CD4-positive, alpha-beta T cell treated with Interferon gamma for 1 hour (primary cell): ENCODE results near the gene ARHGAP28.
"Not testable (repeated sequence)": the region's sequence is repeated elsewhere in the genome, so short reads cannot be mapped to it uniquely, and the experiment has no call there.

Source experiments
- DNase-seq: peaks from one replicate; pipeline ENCODE4 v3.0.0-alpha.2; 2020

The ARHGAP28 gene

GRCh38 chr18:6938403-6938802 is 208.9 kb downstream of the ARHGAP28 start:
- not testable (repeated sequence) for DNase-seq

DNA sequence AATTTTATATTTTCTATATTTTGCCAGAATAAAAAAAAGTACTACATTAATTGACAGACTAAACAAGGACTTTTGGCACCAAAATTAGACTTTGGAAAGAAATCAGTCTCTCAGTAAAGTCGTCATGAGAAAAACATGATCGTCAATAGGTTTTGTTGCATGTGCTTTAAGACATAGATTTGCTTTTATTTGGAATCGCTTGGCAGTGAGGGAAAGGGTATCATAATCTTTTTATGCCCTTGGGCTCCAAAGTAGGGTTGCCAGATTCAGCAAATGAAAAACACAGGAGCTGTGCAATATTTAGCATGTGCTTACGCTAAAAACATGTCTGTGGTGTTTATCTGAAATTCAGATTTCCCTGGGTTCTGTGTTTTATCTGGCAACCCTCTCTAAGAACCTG is 210.5 kb downstream of the ARHGAP28 start:
- no peak for DNase-seq

- DNase-seq, result no peak
Observed at GRCh38 chr18:6940451-6940850, 210.9 kb downstream of the ARHGAP28 start.

DNA sequence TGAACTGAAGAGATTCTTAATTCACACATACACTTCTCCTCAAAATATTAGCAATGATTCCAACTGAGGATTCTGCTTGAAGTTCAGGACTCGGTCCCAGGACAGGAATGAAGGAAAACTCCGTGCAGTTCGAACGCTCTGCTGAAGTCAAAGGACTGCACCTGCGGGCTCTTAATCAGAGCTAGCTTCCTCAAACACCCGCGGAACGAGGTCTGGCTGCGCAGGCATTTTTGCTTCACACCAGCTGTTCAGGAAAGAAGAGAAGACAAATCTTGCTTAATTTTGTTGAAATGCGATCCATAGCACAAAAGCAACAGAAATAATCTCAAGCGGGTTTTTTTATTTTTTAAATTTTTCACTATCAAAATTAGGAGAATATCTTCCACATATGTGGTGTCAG is 212.5 kb downstream of the ARHGAP28 start:
- no peak for DNase-seq

DNA sequence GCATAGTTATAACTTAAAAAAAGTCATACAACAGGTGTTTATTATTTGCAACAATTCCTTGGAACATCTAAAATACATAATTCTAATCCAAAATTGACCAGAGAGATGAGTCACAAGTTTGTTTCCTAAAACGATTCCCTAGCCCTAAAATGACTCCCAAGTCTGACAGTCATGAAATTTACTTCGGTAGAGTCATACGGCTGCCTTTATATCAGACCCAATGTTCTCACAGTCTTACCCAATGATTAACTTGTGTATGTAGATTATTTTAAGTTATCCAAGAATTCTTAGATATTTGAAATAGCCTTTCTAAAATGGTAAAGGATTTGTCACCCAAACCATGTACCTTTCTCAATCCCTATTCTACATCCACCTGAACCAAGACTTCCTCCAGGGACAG is 213.2 kb downstream of the ARHGAP28 start:
- no peak for DNase-seq

- DNase-seq, result no peak
Observed at GRCh38 chr18:6943143-6943542, 213.6 kb downstream of the ARHGAP28 start.

DNA sequence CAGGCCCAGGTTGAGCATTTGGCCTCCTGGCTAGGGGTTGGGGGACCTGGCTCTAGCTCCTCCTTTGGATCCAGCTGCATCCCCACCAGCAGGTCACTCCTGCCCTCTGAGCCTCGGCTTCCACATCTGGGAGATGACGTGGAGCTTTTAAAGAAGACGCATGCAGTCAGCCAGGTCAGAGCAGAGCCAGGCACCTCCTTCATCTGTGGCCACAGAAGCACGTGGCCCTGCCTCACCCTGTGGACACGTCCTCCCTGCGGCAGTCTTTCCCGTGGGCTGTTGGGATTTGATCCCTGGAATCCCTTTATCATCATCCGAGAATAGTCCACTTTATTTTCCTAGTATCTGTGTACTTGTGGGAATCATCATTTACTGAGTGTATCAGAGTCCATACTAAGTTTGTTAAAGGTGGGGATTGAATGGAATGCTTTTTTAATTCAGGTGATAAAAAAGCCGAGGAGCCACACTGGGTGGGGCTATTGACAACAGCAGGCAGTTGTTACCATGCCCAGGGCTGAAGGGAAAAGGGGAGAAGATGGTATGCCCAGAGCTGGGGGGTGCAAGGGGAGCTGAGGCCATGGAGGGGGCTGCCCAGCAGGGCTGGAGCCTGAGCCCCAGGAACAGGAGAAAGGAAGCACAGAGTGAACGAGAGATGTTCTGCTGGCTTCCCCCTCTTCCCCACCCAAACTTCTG is 218.0 kb downstream of the ARHGAP28 start:
- DNase-seq, result no peak

- no peak for DNase-seq
Observed at GRCh38 chr18:6948281-6949055, 219.0 kb downstream of the ARHGAP28 start.

DNA sequence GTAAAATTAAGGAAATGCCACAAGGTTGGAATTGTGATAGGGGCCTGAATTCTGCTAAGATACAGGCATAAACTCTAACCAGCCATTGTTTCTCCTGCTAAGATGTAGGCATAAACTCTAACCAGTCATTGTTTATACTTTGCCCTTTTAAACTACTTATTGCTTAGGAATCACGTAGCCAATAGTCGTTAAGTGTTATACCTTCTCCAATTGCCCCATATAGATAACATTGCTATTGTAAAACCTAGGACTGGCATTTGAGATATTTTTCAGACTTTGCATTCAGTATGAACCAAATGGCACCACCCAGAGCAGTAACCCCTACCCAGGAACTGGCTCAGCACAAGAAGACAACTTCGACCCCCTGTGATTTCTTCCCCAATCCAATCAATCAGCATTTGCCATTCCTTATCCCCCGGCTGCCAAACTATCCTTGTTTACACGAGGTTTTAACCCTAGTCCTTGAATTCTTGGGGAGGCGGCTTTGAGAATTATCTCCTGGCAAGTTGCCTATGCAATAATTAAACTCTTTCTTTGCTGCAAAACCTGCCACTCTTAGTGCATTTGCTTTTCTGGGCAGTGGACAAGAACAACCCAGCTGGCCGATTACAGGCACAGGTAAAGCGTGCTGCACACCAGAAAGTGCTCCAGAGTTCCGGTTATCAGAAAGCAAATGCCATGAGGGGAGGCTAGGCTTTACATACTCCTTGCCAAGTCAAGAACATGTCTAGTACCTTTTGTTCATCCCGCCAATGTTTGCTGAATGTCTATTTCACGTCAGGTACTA is 220.5 kb downstream of the ARHGAP28 start:
- DNase-seq, result no peak

DNA sequence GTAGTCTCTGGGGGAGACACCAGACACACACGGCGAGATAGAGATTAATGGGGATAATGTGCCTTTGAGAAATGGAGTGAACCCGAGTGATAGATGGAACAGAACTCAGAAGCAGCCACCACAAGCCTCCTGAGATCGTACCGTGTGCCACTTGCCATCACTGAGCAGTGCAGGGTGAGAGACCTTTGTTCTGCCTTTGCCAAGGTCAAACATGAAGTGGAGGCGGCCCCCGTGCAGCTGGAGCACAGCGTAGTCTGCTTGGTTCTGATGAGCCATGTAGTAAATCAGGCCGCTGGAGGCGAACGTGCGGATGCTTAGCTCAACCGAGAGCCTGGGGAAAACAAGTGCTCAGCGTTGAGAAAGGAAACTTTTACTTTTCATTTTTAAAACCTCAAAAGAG is 221.1 kb downstream of the ARHGAP28 start:
- no peak for DNase-seq

- no peak for DNase-seq
Observed at GRCh38 chr18:6951336-6952090, 222.0 kb downstream of the ARHGAP28 start.

DNA sequence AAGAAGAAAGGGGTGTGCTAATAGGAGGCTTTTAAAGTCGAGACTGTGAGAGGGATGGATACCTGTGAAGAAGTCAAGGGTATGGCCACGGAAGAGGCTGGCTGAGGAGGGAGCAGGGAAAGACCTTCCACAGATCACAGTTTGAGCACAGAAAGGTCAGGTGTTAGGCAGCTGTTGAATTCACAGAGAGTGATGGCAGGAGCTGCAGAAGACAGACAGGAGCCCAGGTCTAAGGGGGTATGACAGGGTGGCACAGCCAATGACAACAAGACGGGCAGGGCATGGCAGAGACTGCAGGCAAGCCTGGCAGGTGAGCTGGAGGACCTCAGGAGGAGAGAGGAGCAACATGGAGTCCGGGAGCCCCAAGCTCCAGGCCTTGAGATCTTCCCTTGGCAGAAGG is 225.0 kb downstream of the ARHGAP28 start:
- DNase-seq, result no peak

DNA sequence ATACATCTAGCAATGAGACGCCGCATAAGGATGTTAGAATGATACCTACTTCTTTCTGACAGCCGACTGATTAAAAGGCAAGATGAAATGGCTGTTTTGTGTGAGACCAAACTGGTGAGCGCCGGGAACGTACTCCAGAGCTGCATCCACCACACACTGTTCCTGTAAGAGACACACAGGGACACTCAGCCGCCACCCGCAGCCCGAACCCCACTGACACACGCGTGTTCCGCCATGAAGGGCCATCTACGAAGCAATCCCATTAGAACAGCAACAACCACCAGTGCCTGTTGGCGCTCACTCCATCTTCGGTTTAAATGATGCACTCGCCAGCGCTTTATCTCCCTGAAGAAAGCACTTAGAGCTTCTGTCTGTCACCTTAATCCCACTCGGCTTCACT is 225.8 kb downstream of the ARHGAP28 start:
- no peak for DNase-seq

DNA sequence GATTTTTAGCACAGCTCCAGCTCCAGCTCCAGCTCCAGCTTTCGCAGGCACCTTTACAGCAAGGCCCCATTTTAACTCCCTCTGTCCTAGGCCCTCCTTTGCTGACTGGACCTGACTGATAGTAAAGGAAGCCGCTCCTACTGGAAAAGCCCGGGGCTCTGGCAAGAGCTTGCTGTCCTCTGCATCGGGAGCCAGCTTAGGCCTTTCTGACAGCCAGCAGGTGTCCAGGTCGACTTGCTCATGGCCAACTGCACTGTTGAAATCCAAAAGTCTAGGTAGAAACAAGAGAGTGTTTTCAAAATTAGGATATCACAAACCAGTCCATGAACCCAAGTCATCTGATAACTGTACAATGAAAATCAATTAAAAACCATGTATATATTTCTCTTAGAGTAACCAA is 227.0 kb downstream of the ARHGAP28 start:
- no peak for DNase-seq

- no peak for DNase-seq
Observed at GRCh38 chr18:6956999-6957398, 227.5 kb downstream of the ARHGAP28 start.

GRCh38 chr18:6959110-6959509 is 229.6 kb downstream of the ARHGAP28 start:
- DNase-seq, result no peak

GRCh38 chr18:6960124-6960523 is 230.6 kb downstream of the ARHGAP28 start:
- no peak for DNase-seq

GRCh38 chr18:6960656-6961055 is 231.1 kb downstream of the ARHGAP28 start:
- DNase-seq, result no peak

DNA sequence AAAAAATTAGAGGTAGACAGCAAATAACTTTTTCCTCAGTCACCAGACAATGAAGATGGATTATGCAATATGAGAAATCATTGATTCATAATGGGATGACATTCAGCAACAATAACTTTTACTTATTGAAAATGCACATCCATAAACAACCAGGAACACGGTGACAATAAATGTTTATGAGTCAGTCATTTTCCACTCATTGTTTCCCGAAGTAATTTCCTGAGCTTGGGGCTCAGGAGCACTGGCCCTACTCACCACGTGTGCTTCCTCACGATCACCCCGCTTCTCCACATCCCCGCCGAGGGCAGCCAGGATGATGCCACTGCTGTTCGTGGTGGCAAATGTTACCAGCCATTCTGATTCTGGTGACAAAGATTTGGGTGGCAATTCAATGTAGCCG is 231.8 kb downstream of the ARHGAP28 start:
- DNase-seq, result no peak

- DNase-seq, result no peak
Observed at GRCh38 chr18:6962571-6963451, 233.3 kb downstream of the ARHGAP28 start.

GRCh38 chr18:6963452-6964097 is 234.1 kb downstream of the ARHGAP28 start:
- DNase-seq, result no peak
